GM19324 (cell line): ENCODE data around the gene CYLD.

Experiments
- ATAC-seq: cut with Tn5 transposase; IDR thresholded peaks from one replicate; pipeline ENCODE4 v1.9.1; 2021; ENCODE audit warnings: mild to moderate bottlenecking, moderate library complexity; ENCODE audit not compliant: unreplicated experiment, low FRiP score

CYLD gene

DNA sequence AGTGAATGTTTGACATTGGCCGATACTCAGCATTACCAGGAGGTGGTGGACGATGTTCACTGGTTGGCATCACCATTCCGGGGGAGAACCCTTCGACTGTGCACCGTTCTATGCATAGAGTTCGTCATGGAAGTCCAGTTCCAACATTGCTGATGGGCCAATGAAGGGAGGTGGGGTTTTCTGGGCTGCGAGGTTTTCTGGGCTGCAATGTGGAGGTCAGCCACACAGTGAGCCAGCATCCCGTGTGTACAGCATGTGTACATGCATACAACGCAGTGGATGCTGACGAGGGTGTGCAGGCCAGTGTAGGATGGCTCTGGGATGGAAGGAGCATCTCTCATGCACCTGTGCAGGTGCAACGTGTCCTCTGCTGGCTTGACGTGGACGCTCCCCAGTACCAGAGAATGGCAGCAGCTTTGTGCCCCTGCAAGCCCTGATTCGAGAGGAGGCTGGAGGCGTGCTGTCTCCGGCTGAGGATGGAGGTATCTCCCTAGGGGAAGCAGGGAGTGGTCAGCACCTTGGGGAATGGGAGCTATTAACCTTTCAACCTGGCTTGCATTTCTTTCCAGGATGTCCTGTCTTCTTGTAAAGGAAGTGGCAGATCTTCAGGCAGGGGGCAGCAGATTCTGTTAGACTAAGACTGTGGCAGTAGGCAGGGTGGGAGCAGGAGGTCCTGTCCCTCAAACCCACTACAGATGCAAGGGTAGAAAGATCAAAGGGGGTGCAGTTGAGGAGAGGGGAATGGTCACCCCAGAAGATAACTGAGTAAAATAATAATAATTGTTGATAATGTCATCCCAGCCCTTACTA is 98.2 kb downstream of the CYLD start:
- no peak for ATAC-seq

DNA sequence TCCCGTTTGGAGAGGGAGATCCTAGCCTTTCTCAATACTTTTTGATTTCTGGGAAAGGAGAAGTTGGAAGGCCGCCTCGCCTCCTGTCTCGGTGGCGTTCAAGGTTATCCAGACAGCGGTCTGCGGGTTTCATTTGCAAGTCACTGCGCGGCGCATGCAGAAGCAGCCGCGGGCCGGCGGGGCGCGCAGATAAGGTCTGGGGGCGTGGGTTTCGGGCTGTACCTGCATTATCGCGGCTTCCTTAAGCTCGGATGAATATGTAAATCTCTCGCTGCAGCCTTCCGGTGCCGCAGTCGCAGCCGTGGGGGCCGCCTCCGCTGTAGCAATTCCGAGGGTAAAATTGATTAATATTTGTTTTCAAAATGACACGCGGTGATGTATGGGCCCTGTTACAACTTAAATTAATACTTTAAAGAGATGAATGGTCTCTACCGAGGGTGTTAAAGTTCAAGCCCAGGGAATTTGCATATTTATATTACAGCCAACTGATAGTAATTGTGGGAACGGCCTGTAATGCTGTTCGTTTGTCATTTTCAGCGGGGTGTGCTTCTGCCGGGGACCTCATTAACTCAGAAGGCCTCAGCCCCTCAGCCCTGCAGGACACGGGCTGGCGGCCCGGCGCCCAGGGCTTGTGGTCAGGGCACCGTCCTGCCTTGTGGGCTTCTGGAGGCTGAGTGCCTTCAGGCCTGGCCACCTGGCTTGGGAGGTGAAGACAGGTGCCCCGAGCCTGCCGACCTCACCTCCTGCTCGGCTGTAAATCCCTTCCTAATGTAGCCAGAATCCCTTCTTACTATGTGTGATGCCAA is 99.4 kb downstream of the CYLD start:
- ATAC-seq, result no peak

- no peak for ATAC-seq
Measured at GRCh38 chr16:50842013-50842505, 100.2 kb downstream of the CYLD start.

DNA sequence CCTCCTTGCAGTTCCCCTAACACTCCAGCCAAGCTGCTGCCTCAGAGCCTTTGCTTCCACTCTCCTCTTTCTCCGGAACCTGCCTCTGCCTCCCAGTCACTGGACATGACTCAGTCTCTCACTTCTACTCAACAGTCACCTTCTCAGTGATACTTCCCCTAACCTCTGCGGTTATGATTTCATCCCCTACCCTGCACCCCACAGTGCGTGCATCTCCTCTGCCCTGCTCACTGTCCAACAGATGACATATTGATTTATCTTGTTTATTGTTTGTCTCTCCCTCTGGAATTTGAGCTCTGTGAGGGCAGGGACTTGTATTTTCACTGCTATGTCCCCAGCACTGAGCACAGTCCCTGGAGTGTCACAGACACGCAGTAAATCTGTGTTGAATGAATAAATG is 100.7 kb downstream of the CYLD start:
- no peak for ATAC-seq

DNA sequence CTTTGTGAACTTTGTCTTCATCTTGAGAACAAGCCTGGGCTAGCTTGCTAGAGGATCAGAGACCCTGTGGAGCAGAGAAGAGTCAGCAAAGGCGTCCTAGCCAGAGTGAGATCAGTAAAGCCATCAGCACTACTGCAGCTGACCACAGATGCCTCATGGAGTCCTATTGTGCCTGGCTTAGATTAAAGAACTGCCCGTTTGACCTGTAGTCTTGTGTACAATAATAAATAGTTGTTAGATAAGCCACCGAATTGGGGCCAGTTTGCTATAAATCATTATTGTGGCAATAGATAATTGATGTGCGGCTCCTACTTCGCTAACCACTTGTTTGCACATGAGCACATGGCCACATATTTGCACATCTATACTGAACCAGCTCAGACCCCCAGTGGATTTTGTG is 103.0 kb downstream of the CYLD start:
- no peak for ATAC-seq

DNA sequence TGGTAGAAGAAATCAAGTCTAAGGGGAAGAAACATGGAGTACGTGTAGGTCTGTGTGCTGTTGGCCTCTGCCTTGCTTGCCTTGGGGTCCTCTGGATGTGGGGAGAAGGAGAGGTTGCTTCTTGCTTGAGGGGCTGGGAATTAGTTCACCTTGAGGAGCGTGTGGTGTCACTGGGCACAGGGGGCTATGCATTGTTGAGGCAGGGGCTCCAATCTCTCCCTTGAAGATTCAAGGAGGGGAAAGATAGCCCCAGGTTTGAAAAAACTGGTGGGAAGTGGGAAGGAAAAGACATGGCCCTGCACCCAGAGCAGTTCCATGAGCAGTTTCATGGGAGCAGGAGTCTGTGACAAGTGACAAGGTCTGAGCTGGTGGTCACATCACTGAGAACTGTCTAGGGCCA is 103.4 kb downstream of the CYLD start:
- ATAC-seq, result no peak

DNA sequence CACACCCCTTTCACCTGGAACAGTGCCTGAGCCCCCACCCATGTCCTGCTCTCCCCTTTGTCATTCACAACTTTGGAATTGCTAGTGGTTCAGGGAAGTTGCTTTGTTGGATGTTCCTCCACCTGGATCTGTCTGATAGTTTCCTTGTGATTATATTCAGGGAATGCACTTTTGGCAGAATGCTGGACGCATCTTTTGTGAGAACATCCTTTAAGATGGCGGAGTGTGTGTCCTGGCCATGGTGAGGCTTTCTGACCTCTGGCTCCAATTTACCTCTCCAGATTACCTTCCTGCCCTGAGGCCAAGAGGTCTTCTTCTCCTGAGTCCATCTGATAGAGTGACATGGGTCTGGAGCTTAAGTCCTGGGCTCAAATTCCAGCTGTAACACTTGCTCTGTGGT is 104.6 kb downstream of the CYLD start:
- no peak for ATAC-seq

GRCh38 chr16:50847166-50847565 is 105.3 kb downstream of the CYLD start:
- ATAC-seq, result no peak

- ATAC-seq, result no peak
Measured at GRCh38 chr16:50848755-50849514, 107.0 kb downstream of the CYLD start.
